Stimulated activated CD4-positive, alpha-beta T cell treated with anti-CD3 and anti-CD28 coated beads, Interleukin-15, amount 100 ng/mL, for 1 hour (primary cell): ENCODE data around the gene PRKG1.
"Not testable (repeated sequence)": the region's sequence is repeated elsewhere in the genome, so short reads cannot be mapped to it uniquely, and the experiment has no call there.

ENCODE experiments used
- DNase-seq, 2 donors: peaks; one replicate each; pipeline ENCODE4 v3.0.0-alpha.2; 2020; ENCODE audit warnings: low read depth in 1 of 2, low spot score in 1 of 2

PRKG1 gene

DNA sequence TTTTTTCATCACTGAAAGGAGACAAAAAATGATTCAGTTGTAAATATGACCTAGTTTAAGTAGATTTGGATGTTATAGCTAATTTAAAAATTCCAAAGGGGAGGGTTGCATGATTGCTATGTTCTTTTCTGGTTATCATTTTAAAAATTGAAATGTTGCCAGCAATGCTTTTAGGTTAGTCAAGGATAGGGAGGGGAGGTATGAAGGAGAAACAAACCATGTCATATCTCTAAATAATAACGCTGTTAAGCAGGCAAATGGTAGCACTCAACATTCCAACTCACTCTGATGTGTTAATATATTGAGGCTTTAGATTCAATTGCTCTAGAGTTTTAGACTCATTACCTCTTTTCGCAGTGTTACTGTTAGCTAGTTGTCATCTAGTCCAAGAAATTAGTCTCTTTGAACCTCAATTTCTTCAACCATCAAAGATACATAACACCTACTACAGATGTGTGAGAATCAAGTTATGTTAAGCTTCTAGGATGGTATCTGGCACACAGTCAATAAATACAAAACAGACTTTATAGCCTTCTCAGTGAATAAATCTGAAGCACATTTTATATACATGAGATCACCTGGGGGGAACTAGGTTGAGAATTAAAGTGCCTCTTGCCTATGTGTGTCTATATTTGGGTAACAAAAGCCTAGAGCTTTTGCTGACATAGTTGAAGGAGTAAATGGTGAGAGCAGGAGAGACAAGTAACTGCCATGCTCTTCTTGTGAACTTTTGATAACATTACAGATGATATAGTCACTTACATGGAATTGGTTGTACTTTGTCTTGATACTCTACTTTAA, 500.2 kb downstream of the PRKG1 start:
- no peak for DNase-seq

DNA sequence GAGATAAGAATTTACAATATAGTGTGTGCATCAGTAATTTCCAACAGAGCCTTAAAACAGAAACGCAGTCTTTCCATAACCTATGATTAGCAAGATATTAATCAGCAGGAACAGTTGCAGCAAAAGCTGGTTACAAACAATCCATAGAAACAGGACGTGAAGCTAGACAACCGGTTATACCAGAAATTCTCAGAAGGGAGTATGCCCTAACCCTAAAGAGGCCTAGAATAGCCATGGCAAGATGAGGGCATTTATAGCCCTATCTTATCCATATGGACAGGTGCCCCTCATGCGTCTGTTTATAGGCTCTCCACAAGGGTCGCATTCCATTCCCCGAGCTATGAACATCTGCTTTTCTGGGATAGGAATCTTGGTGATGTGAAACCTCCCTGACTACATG, 506.9 kb downstream of the PRKG1 start:
- not testable (repeated sequence) for DNase-seq

DNA sequence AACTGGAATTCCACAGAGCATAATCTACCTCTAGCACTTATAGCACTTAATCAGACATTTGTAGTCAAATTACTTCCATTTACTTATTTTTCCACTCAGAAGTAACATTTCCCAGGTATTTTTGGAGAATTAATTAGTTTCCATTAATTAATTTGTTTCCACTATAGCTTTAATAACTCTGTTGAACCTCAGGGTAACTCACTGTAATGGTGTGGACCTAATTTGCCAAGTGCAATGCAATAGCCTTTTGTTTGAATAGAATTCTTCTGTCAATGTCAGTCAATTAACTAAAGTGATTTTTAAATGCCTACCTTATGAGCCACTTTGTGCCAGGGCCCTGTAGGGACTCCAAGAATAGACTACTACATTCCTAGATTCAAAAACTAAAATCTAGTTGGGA, 509.7 kb downstream of the PRKG1 start:
- DNase-seq, result no peak

DNA sequence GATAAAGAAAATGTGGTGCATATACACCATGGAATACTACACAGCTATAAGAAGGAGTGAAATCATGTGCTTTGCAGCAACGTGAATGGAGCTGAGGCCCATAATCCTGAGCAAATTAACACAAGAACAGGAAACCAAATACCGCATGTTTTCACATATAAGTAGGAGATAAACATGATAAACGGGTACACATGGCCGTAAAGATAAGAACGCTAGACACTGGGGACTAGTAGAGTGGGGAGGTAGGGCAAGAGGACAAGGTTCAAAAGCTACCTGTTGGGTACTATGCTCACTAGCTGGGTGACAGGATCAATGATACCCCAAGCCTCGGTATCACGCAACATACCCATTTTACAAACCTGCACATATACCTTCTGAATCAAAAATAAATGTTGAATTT, 511.5 kb downstream of the PRKG1 start:
- DNase-seq, result no peak

DNA sequence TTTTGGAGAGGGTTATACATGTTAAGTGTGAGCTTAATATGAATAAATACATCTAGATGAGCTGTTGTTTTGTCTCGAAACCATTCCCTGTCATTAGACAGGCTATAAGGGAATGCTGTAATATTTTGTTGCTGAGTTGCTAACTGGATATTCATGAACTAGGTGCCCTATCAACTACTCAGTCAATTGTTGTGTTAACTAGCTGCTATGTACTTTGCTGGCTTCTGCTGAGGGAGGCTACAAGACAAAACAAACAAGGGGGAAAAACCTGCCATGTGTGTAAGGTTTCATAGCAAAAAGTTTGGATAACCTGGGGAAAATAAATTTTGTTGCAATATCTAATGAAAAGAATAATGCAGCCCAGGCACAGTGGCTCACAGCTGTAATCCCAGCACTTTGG, 514.7 kb downstream of the PRKG1 start:
- DNase-seq, result no peak

DNA sequence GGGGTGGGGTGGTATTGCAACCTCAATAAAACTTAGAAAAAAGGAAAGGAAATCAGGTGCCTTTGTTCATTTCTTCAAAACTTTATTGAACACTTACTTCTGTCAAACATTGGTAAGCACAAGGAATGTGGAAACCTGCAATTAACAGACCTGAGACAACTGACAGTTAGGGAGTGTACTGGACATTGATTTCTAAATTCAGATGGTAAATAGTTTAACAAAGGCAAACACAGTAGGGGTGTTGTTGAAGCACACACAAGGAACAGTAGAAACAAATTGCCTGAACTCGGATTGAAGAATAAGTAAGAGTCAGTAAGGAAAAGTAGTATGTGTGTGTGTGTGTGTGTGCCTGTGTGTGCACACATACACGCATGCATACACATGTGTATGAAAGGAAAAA, 516.5 kb downstream of the PRKG1 start:
- DNase-seq, result no peak

DNA sequence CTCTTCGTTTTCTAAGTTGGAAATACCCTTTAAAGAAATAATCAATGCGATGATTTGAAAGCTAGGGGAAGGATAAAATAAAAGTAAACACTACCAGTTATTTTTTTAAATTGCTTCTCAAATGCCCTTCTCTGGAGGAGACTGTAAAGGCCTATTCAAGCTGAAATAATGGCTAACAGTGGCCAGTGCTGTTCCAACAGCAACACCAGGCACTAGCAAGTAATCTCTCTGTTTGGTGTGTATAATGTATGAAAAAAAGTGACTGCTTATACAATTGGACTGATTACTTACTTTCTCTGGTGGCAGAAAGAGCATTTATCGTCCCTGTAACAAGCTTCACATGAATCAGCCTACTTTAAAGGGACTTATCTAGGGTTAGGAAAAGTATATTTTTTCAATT, 522.4 kb downstream of the PRKG1 start:
- no peak for DNase-seq

DNA sequence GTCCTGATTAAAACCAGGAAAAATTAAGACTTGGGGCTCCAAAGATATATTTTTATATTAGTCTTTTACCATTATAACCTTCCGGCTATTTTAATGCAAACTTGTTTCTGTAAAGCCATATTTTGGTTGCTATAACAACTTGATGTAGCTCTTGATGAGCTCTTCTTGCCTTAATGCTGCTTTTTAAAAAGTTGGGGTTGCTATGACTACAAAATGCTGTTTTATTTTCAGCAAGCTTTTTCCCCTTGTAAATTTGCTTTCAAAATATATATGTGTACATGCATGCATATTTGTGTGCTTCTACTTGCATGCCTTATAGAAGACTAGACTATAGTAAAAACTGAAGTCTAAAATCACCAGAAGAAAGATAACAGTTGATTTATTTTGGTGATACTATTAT, 525.4 kb downstream of the PRKG1 start:
- DNase-seq, result no peak

DNA sequence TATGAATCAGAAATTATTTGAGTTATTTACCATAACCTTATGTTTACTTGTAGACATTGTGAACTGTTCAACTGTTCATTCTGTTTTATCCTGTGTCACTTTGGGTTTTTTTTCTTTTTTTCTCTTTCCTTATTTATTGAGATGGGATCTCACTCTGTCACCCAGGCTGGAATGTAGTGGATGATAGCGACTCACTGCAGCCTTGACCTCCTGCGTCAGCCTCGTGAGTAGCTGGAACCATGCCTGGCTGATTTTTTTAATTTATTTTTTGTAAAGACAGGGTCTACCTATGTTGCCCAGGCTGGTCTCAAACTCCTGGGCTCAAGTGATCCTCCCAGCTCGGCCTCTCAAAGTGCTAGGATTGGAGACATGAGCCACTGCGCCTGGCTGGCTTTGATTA, 528.0 kb downstream of the PRKG1 start:
- no peak for DNase-seq

DNA sequence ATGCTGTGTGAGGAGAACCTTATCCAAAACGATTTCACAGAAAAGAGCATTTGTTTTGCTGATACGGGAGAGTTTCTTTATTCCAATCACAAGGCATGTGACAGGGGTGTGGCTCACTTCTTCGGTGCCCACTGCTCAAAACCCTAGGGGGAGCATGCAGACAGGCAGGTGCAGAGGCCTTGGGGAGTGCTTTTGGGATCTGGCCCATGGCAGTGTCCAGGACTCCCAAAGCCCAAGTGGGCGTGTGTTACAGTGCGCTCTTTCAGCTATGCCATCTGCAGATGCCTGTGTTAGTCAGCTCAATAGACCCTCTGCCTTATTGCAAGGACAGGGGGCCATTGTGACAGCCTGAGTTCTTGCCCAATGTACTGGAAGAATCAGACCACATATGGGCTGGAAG, 530.3 kb downstream of the PRKG1 start:
- DNase-seq, result no peak

DNA sequence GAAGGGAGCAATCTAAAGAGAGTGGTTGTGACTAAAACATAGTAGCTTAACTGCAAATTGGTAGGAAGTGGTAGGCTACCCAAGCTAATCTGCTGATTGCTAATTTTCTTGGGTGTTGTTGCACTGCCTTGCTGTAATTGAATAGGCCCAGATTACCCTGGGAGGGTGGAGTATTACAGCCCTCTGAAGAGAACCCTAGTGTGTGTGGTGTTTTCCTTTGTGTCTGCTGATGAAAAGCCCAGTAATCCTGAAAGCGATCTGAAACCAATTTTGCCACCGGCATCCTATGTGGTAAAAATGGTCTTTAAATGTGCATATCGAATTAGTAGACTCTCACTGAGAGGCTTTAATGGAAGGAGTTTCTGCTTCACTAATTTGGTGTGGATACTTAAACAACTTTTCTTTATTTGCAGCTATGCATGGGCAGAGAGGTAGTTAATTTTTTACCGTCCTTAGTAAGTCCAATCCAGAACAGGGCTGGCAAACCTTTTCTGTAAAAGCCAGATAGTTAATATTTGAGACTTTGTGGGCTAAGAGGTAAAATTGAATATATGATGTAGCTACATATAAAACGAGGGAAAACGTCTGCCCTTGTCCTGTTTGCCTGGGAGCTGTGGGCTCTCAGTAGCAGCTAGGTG, 532.7 kb downstream of the PRKG1 start:
- DNase-seq, result no peak

DNA sequence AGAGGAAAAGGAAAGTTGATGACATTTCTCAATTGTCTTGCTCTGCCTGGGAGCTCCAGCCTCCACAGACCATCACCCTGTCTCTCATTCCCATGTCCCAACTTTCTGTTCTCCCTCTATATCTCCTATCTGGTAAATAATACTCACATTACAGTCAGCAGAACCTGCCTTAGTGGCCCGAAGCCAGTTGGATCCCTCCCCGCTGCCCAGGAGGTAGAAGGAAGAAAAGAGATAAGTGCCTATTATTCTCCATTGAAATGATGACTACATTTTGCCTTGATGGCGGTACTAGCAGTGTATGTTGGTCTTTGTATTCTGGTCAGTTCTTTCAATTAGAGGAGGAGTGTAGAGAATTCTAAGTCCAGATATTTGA, 533.2 kb downstream of the PRKG1 start:
- DNase-seq, result no peak

DNA sequence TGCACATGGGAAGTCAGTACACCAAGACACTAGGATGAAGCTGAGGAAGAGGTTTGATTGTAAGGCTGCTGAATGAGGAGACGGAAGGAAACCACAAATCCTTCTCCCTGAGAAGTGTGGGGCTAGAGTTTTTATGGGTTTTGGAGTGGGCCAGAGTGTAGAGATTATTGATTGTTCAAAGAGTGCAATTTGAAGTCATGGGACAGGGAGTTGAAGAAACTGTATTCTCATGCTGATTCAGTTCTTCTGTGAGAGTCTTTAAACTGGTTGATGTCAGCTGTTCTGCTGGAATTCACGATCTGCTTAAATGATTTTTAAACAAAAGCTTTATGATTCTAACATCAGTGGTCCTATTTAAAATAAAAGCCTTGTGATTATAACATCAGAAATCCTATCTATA, 533.9 kb downstream of the PRKG1 start:
- DNase-seq, result no peak

DNA sequence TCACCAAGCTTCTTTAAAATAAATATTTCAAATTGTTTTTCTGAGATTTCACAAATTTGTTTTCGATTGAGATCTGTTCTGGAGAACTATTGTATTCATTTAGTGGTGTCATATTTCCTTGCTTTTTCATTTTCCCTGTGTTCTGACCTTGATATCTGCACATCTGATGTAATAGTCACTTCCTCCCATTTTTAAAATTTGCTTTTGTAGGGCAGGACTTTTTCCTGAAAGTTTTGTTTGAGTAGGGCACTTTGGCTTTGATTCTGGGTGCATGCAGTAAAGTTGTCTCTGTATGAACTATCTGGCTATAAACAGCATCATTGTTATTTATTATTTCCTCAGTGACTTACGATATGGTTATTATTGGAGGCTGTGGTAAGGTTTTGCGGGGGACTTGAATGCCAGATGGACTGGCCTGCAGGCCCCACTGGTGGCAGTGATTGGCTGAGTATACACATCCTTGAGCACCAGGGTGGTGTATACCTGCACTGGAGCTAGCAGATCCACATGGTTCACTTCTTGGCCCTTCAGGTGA, 541.5 kb downstream of the PRKG1 start:
- DNase-seq, result no peak

DNA sequence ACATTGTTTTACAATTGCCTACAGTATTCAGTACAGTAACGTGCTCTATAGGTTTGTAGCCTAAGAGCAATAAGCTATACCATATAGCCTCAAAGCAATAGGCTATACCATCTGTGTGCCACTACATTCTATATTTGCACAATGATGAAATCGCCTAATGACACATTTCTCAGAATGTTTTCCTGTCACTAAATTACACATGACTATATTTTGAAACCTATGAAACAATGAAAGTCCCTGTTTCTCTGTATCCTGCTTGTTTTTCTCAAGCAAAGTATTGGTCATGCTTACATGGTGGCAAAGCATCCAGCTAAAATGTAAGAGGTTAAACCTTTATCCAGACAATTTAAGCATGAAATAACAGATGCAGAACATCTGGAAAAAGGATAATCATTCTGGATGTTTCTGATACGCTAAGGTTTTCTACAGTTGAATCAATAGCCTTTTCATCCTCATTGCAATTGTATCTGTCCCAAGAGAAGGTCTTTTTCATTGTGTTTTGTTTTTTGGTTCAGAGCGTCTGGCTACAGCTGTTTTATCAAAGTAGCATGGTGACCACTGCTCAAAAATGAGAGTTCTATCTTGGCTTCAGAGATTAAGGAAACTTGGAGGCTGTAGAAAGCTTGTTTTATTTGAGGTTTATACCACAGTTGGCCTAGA, 543.4 kb downstream of the PRKG1 start:
- DNase-seq, result no peak

DNA sequence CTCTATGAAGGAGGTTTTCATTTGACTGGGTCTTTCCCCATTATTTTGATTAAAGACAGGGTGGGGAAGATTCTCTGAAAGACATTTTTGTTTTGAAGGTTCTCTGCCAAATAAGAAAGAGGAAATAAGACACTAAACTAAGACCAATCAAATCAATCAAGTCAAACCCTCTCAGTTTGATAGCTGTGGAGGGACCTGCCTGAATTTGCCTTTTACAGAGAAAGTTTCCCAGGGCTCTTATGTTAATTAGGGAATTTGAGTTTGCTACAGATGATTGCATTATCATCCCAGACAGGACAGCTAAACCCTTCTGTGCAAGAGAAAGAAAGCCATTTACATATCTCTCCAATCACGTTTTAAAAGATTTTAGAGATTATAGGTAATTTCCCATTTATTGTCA, 545.1 kb downstream of the PRKG1 start:
- no peak for DNase-seq

DNA sequence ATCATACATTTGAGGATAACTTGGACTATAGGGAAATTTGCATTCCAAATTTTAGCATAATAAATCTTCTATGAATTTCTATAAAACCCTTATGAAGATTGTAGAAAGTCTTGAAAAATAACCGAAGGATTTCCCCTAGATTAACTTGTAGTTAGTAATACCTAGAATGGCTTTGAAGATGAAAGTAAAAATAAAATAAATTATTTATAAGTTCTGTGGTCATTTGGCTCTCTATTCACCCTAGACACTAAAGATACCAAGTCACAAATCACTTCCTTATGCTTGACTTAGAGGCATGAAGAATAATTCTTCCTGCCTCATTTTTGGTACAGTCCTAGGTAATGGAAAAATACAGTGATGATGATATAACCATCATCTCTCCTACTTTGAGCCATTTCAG, 545.8 kb downstream of the PRKG1 start:
- DNase-seq, result no peak

DNA sequence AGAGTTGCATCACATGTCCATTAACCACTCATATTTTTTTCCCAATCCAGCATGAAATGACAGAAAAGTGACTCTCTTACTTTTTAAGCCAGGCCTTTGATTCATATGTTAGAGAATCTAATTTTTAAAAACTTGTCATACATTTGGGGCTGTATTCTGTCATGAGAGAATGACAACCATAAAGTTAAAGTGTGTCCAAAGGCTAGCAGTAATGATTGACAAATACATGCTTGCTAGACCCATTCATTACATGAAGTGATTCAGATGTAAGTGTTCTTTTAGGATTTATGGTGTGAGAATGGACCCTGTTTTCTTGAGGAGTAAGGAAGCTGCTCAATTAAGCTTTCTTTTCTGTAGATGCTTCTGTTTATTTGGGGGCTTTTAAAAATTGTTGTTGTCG, 549.7 kb downstream of the PRKG1 start:
- DNase-seq, result no peak

DNA sequence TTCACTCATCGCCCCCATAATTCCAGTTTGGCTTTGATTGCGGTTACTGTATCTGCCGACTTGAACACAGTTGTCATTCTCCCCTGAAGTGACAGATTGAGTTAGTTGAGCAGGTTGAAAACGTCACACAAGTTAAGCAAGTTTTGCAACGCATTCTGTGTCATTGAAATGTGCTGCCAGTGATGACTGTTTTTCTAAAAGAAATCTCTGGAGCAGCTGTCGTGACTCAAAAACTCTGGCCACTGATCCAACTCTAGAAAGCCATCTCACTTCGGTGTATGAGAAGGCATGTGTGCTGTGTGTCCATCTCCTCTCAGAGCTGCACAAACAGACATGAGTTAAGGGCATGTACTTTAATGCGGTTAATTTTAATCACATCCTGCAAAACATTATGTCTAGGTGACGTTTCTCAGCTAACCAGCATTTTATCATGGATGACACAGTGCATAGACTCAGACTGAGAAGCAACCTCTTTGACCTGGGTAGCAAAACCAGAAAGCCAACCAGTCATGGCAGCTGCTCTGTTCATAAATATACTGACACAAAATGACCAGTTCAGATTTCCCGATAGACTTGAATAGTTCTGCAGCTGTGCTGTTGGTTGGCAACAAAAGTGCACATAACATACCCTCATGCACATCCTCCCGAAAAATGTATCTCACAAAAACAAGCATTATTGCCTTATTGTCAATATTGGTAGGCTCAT, 555.8 kb downstream of the PRKG1 start:
- no peak for DNase-seq

DNA sequence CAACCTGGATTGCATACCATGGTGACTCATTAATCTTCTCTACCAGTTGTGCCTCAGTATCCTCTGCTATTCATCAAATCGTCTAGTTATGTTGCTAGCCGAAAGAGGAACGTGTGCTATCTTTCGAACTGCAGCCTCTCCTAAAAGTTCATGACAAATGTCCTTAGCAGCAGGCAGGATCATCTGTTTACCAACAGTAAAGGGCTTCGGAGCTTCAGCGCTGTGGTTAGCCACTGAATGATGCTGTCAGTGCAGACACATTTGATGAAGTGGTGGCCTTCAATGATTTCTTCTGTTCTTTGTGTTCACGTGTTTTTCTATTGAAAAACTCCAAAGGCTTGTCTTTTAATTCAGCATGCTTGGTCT, 556.3 kb downstream of the PRKG1 start:
- DNase-seq, result no peak

DNA sequence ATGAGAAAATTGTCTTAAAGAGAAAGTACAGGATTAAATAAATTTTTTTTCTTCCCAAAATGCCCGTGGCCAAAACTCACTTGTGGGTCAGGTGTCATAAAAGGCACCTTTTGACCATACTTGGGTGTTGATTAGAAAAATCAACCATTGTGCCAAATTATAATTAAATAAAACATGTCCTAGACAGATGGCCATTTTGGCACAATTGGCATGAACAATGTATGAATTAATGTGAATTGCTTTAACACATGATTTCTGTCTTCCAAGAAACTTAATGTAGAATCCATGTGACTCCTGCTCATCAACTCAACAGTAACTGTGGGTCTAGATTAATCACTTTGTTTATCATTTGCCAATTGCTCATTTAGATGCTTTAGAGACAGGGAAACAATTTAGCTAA, 561.1 kb downstream of the PRKG1 start:
- DNase-seq, result no peak

DNA sequence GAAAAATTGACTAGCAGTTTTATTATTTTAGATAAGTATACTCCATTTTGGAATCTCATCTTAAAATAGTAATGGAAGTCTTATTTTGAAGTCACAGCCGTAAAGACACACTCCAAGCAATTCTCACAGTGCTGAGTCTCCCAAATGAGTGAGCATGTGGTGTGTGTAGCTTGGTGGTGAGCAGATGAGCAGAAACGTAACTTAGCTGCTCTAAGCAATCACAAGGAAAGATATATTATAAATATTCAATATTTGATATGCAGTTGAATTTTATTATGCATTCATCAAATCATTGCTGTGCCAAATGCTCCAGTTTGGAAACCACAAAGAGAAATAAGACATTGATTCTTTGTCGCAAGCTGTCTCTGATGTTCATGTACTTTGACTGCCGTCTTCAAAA, 563.9 kb downstream of the PRKG1 start:
- no peak for DNase-seq
